Glomerular endothelial cell (primary cell): ENCODE measurements around the gene LDLRAD1. TPM values are rescaled to one million over a fixed set of nuclear protein-coding genes. Genes with fewer than 3 reads are reported as not detected.

Experiments
- total RNA-seq: library from RNA; depleted of rRNA; stranded (reverse); fragments of >200 nt; gene quantifications from 2 replicates; pipeline ENCODE4 v1.2.3, GENCODE V29; 2015

Gene LDLRAD1
- total RNA-seq, 1 donor from 2014 or later = not detected

Other genes with a start within 250 kb of the LDLRAD1 start
- gene NDC1, start 179.9 kb downstream of the LDLRAD1 start, total RNA-seq = 10.7 and 15.6 TPM in 2 replicates
- 27.8 and 29.3 TPM in 2 replicates for gene YIPF1, start 128.4 kb downstream of the LDLRAD1 start, total RNA-seq
- not detected in 2 replicates for gene DIO1, start 124.0 kb downstream of the LDLRAD1 start, total RNA-seq
- gene IFT25, start 72.5 kb downstream of the LDLRAD1 start, total RNA-seq = 11.0 and 19.1 TPM in 2 replicates
- gene LRRC42, start 71.8 kb downstream of the LDLRAD1 start, total RNA-seq = 23.1 and 32.0 TPM in 2 replicates
- 185 and 238 TPM in 2 replicates for gene TMEM59, start 35.0 kb upstream of the LDLRAD1 start, total RNA-seq
- gene TCEANC2, start 35.4 kb upstream of the LDLRAD1 start, total RNA-seq = 3.1 and 3.7 TPM in 2 replicates
- gene CDCP2, start 134.8 kb upstream of the LDLRAD1 start, total RNA-seq = not detected in 2 replicates
- gene CYB5RL, start 181.8 kb upstream of the LDLRAD1 start, total RNA-seq = 3.3 and 4.7 TPM in 2 replicates
- gene MRPL37, start 182.0 kb upstream of the LDLRAD1 start, total RNA-seq = 83.9 and 95.2 TPM in 2 replicates